Loucy (cell line): ENCODE data around the gene CYB5B.

Experiments used
- CTCF ChIP-seq: fragments of 200-600 bp; sonication (generic); conservative IDR thresholded peaks from 2 replicates; pipeline ENCODE4 v1.5.1; 2014; ENCODE audit warnings: mild to moderate bottlenecking, antibody characterized with exemption, low read length
- EZH2phosphoT487 ChIP-seq: fragments of 200-600 bp; IDR thresholded peaks from 2 replicates; pipeline ENCODE4 v1.6.1; 2018; ENCODE audit warnings: antibody characterized with exemption, mild to moderate bottlenecking, moderate library complexity, borderline replicate concordance

GRCh38 chr16:69412287-69412686 is 12.1 kb upstream of the CYB5B start:
- TF ChIP-seq CTCF (no peak), EZH2phosphoT487 (no peak)
